ENCODE measurements around the gene DOC2B. TPM values are rescaled to one million over a fixed set of nuclear protein-coding genes. Genes with fewer than 3 reads are reported as not detected.
"Not testable (repeated sequence)": the region's sequence is repeated elsewhere in the genome, so short reads cannot be mapped to it uniquely, and the experiment has no call there.

The DOC2B gene
- polyA plus RNA-seq, 3 donors: 0.02 to 0.19 TPM; not detected in 1

GRCh38 chr17:207775-208174 is 26.3 kb upstream of the DOC2B start:
- H2AFZ ChIP-seq (ENCODE audit: insufficient read depth, low read depth, low read length, poor library complexity, severe bottlenecking): no peak overlapping the region
- no peaks in the 10 kb centered on the region for H4K20me1 ChIP-seq (ENCODE audit: insufficient read depth, low read length)
- no peaks in the 10 kb centered on the region for H3K36me3 ChIP-seq (replicated peaks in 1 of 2; ENCODE audit: control insufficient read depth in 1 of 2, insufficient read depth in 2 of 2, low read length in 2 of 2)
- Mint-ChIP-seq H3K9me3 (peaks cover 5 to 31% (median 9%) of the 10 kb centered on the region in 7 donors), H3K4me3 (peak overlapping the region in 1 of 2 donors; percentile 30), H3K36me3 (peaks cover 0 to 2% of the 10 kb centered on the region in 2 donors), H3K4me1 (peaks cover 3% of the 10 kb centered on the region), H3K27ac (no peak overlapping the region), H3K27me3 (ENCODE audit: low read depth in 3 of 3) (peaks cover 9 to 25% (median 21%) of the 10 kb centered on the region in 3 donors)
- no peak overlapping the region for H3K4me2 ChIP-seq (replicated peaks; ENCODE audit: extremely low read depth, low read length, poor library complexity, severe bottlenecking)
- no peak overlapping the region for H3K27ac ChIP-seq (ENCODE audit: low read depth in 1 of 2, low read length in 2 of 2)
- H3K4me1 ChIP-seq (ENCODE audit: control insufficient read depth in 1 of 2, insufficient read depth in 2 of 2, low read length in 2 of 2): no peaks in the 10 kb centered on the region
- peaks cover 0 to 10% of the 10 kb centered on the region in 2 donors for H3K9me3 ChIP-seq (replicated peaks in 1 of 2; ENCODE audit: control insufficient read depth in 1 of 2, insufficient read depth in 1 of 2, low read length in 2 of 2)
- H3K9ac ChIP-seq (ENCODE audit: insufficient read depth, low read length, poor library complexity, severe bottlenecking): no peak overlapping the region
- no peak for DNase-seq
- peaks cover 0 to 15% of the 10 kb centered on the region in 2 donors for H3K27me3 ChIP-seq (ENCODE audit: control insufficient read depth in 2 of 2, insufficient read depth in 2 of 2, low read length in 2 of 2)
- TF ChIP-seq CTCF (IDR thresholded peaks at IDR 0.05): no peak
- intact Hi-C loops (cut with micrococcal nuclease): no loop called here
- no peak overlapping the region for H3K4me3 ChIP-seq (replicated peaks in 1 of 3; ENCODE audit: low read depth in 2 of 3, low read length in 3 of 3)
- WGBS (ENCODE audit: insufficient coverage): 93% methylated on average over 6 of the region's 8 CpGs
- no peaks in the 10 kb centered on the region for H3K79me2 ChIP-seq (ENCODE audit: insufficient read depth, low read length)

GRCh38 chr17:206941-207560 is 25.6 kb upstream of the DOC2B start:
- WGBS (ENCODE audit: insufficient coverage): 97% methylated on average over 37 of the region's 37 CpGs
- no peak for TF ChIP-seq CTCF (IDR thresholded peaks at IDR 0.05)
- peaks cover 9 to 25% (median 21%) of the 10 kb centered on the region in 3 donors for H3K27me3 Mint-ChIP-seq (ENCODE audit: low read depth in 3 of 3)
- peaks cover 0 to 2% of the 10 kb centered on the region in 2 donors for H3K36me3 Mint-ChIP-seq
- peak overlapping the region in 1 of 2 donors; percentile 42 for H3K4me3 Mint-ChIP-seq
- DNase-seq: no peak
- H3K4me1 Mint-ChIP-seq: peaks cover 3% of the 10 kb centered on the region
- no peak overlapping the region for H3K27ac Mint-ChIP-seq
- Histone ChIP-seq H3K79me2 (ENCODE audit: insufficient read depth, low read length) (no peaks in the 10 kb centered on the region), H3K9ac (ENCODE audit: insufficient read depth, low read length, poor library complexity, severe bottlenecking) (no peak overlapping the region), H3K27me3 (ENCODE audit: control insufficient read depth in 2 of 2, insufficient read depth in 2 of 2, low read length in 2 of 2) (peaks cover 0 to 15% of the 10 kb centered on the region in 2 donors), H3K4me1 (ENCODE audit: control insufficient read depth in 1 of 2, insufficient read depth in 2 of 2, low read length in 2 of 2) (no peaks in the 10 kb centered on the region), H3K9me3 (replicated peaks in 1 of 2; ENCODE audit: control insufficient read depth in 1 of 2, insufficient read depth in 1 of 2, low read length in 2 of 2) (peaks cover 0 to 10% of the 10 kb centered on the region in 2 donors), H3K4me2 (replicated peaks; ENCODE audit: extremely low read depth, low read length, poor library complexity, severe bottlenecking) (no peak overlapping the region), H3K27ac (ENCODE audit: low read depth in 1 of 2, low read length in 2 of 2) (no peak overlapping the region), H2AFZ (ENCODE audit: insufficient read depth, low read depth, low read length, poor library complexity, severe bottlenecking) (no peak overlapping the region), H3K4me3 (replicated peaks in 1 of 3; ENCODE audit: low read depth in 2 of 3, low read length in 3 of 3) (no peak overlapping the region), H3K36me3 (replicated peaks in 1 of 2; ENCODE audit: control insufficient read depth in 1 of 2, insufficient read depth in 2 of 2, low read length in 2 of 2) (no peaks in the 10 kb centered on the region), H4K20me1 (ENCODE audit: insufficient read depth, low read length) (no peaks in the 10 kb centered on the region)
- intact Hi-C loops (cut with micrococcal nuclease): no loop called here
- peaks cover 4 to 31% (median 9%) of the 10 kb centered on the region in 7 donors for H3K9me3 Mint-ChIP-seq

GRCh38 chr17:206484-206883 is 25.0 kb upstream of the DOC2B start:
- H3K27ac Mint-ChIP-seq; H3K36me3 Mint-ChIP-seq; H3K36me3 ChIP-seq (replicated peaks in 1 of 2; ENCODE audit: control insufficient read depth in 1 of 2, insufficient read depth in 2 of 2, low read length in 2 of 2); H3K4me1 ChIP-seq (ENCODE audit: control insufficient read depth in 1 of 2, insufficient read depth in 2 of 2, low read length in 2 of 2); DNase-seq; H3K4me1 Mint-ChIP-seq; H3K79me2 ChIP-seq (ENCODE audit: insufficient read depth, low read length); H4K20me1 ChIP-seq (ENCODE audit: insufficient read depth, low read length); intact Hi-C loops (cut with micrococcal nuclease); H2AFZ ChIP-seq (ENCODE audit: insufficient read depth, low read depth, low read length, poor library complexity, severe bottlenecking); H3K4me3 ChIP-seq (replicated peaks in 1 of 3; ENCODE audit: low read depth in 2 of 3, low read length in 3 of 3); H3K4me2 ChIP-seq (replicated peaks; ENCODE audit: extremely low read depth, low read length, poor library complexity, severe bottlenecking); H3K9me3 ChIP-seq (replicated peaks in 1 of 2; ENCODE audit: control insufficient read depth in 1 of 2, insufficient read depth in 1 of 2, low read length in 2 of 2); H3K27ac ChIP-seq (ENCODE audit: low read depth in 1 of 2, low read length in 2 of 2); H3K9ac ChIP-seq (ENCODE audit: insufficient read depth, low read length, poor library complexity, severe bottlenecking): not testable (repeated sequence)
- 98% methylated on average over 27 of the region's 27 CpGs for WGBS (ENCODE audit: insufficient coverage)
- Mint-ChIP-seq H3K9me3 (peaks cover 4 to 31% (median 9%) of the 10 kb centered on the region in 7 donors), H3K27me3 (ENCODE audit: low read depth in 3 of 3) (peaks cover 9 to 25% (median 21%) of the 10 kb centered on the region in 3 donors), H3K4me3 (peak overlapping the region in 1 of 2 donors; percentile 13)
- H3K27me3 ChIP-seq (ENCODE audit: control insufficient read depth in 2 of 2, insufficient read depth in 2 of 2, low read length in 2 of 2): peaks cover 0 to 15% of the 10 kb centered on the region in 2 donors
